Eye (tissue), 1 donor: ENCODE data around the gene TUSC2.

Experiments used
- DNase-seq: peaks from one replicate; pipeline ENCODE4 v3.0.0-alpha.2; 2015

The TUSC2 gene

GRCh38 chr3:50327943-50328691 lies at the start of gene TUSC2:
Gene TUSC2, minus strand, starts transcription at chr3:50328223. Its CDS starts 124 bp downstream, at chr3:50328099.
- DNase-seq: peak; percentile 99

GRCh38 chr3:50375258-50375931 lies 47.4 kb upstream of the TUSC2 start:
- DNase-seq: no peak

DNA sequence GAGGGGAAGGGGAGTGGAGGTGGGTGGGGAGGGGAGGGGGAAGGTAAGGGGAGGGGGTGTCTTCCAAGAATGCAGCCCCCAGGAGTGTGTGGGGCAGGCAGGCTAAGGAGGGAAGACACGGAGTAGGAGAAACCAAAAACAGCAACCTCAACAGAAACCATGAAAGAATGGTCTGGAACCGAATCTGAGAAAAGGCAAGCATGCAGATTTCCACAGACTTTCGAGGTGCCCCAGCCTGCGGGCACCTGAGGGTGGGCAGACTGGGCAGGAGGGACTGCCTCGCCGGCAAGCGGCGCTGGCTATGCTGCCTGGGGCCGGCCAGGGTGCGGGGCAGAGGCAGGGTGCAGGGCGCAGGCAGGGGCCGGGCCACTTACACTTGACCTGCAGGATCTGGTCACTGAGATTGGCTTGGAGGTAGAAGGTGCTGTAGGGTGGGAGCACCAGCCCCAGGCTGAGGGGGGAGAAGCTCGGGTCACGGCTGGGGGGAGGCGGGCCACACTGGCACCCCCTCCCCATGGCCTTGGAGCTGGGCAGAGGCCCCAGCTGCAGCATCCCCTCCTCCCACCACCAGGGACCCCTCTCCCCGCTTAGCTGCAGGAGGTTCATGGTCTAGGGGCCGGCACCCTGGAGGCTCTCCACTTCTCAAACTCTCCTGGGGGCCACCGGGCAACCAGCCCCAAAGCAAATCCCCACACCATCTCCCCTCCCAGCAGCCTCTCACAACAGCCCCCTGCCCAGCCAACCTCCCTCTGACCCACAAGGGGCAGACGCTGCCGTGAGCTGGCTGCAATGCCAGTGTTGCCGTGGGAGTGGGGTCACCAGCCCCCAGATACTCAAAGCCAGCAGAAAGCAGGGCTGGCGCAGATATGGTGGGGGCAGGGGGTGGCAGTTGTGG lies 46.6 kb upstream of the TUSC2 start:
- peak; percentile 37 for DNase-seq

DNA sequence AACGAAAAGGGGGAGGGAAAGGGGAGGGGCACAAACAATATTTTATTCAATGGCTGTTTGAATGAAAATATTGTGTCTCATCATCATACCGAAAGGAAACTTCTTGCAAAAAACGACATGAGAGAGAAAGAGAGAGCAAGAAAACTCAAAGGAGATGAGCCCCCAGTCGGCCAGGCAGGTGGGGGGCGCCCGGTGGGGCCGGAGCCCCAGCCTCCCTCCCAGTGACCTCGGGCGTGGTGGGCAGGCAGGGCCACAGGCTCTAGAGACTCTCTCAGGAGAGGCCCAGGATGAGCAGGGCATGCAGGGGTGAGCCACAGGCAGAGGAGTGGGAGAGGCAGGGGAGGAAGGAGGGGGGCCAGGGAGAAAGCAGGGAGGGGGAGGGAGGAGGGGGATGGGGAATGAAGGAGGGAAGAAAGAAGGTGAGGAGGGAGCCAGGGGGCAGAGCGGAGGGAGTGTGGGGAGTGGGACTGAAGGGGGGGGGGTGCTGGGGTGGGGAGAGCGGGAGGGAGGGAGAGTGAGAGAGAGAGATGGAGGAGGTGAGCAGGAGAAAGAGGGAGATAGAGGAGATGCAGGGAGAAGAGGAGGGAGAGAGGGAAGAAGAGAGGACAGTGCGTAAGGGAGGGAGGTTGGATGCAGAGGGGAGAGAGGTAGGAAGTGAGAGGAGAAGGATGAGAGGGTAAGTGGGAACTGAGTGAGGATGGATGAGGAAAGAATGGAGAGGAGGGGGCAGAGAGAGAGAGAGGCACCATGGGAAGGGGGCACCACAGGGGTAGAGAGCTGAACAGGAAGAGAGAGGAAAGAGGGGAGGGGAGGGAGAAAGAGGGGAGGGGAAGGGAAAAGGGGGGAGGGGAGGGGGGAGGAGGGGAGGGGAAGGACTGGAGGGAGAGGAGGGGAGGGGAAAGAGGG lies 45.4 kb upstream of the TUSC2 start:
- DNase-seq: peak; percentile 85

GRCh38 chr3:50372349-50372748 lies 44.3 kb upstream of the TUSC2 start:
- peak; percentile 68 for DNase-seq

DNA sequence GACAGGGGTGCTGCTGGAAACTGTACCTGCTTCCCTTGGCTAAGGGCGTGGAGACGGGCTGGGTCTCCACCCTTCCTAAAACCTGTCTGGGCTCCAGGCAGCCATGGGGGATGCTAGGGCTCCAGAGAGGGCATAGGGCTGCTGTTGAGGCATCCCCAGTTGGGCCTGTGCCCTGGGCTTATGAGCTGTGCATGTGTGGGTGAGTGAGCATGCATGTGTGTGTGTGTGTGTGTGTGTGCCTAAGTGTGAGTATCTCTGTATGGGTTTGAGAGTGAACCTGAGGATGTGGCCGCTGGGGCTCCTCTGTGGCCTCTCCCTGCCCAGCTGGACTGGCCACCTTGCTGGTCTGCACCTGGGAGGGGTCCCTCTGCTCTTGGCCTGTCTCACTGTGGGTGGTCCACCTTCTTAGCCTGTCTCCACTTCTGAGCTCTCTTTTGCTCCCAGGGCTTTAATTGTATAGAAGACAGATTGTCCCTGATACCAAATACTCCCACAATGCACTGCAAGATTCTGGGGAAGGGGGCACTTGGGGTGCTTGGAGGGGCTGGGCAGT lies 43.2 kb upstream of the TUSC2 start:
- peak; percentile 55 for DNase-seq

DNA sequence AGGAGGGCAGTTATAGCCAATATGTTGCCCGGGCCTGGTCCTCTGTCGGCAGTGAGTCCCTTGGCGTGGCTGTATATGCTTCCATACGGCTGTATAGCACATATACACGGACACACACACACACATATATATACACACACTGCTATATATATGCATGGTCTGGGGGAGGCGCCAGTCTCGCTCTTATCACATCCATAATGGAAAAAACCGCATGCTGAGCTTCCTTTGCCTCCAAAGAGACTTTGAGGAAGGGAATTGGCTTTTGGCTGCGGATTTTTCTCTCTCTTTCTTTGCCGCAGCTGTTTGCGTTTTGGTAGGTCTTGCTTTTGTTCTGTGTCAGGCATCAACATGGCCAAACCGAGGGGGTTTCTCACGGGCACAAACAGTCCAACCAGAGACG lies 42.6 kb upstream of the TUSC2 start:
- DNase-seq: peak; percentile 80

DNA sequence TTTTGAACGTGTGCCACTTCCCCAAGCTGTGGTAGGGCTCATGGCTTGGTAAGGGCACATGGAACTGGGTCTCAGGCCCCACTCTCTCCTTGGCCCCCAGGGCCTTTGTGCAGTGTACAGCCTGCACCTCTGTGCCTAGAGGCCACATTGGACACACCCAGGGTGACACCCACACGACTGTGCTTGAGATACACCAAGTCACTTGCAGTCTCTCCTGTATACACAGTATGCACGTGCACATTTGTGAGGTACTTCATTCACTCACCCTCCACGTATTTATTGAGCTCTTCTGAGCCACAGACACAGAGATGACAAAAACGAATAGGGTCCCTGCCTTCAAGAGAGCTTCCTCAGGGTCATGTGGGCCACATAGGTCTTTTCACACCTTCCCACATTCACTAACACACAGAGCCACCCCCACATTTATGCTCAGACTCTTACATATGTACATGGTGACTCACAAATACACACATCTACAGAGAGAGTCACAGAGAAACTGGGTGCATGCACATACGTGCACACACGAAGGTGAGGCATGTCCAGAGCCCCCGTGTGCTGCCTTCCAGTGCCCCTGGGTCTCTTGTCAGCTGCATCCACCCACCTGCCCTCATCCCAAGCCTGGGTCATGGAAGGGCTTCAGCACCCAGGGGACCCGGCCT lies 41.1 kb upstream of the TUSC2 start:
- DNase-seq: no peak

- no peak for DNase-seq
Observed at GRCh38 chr3:50365842-50366220, 37.8 kb upstream of the TUSC2 start.

GRCh38 chr3:50365080-50365841 lies 37.2 kb upstream of the TUSC2 start:
- peak; percentile 88 for DNase-seq

DNA sequence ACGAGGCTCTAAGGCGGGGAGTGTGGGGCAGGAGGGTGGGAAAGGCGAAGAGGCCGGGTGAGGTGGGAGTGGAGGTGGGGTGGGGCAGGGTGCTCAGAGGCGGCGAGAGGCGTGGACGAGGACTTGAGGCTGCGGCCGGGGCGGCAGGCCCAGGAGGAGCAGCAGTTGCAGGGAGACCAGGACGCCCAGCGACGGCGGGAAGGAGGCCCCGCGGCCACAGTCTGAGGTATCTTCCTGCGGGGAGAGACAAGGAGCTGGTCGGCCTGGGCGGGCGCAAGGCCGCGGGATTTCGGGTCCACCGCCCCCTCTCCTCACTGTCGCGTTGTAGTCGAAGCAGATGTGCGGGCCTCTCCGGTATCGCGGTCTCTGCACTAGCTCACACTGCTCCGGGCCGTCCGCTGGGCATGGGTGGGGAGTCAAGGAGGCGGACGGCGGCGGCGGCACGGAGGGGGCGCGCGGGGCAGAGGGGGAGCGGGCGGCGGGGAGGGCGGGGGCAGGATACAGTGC lies 36.6 kb upstream of the TUSC2 start:
- peak; percentile 79 for DNase-seq

- DNase-seq: no peak
Observed at GRCh38 chr3:50359760-50360110, 31.7 kb upstream of the TUSC2 start.

GRCh38 chr3:50358911-50359759 lies 31.1 kb upstream of the TUSC2 start, which contains the start of gene TMEM115:
Gene TMEM115, minus strand, starts transcription at chr3:50359521. Its CDS starts 458 bp downstream, at chr3:50359063.
- DNase-seq: peak; percentile 99

DNA sequence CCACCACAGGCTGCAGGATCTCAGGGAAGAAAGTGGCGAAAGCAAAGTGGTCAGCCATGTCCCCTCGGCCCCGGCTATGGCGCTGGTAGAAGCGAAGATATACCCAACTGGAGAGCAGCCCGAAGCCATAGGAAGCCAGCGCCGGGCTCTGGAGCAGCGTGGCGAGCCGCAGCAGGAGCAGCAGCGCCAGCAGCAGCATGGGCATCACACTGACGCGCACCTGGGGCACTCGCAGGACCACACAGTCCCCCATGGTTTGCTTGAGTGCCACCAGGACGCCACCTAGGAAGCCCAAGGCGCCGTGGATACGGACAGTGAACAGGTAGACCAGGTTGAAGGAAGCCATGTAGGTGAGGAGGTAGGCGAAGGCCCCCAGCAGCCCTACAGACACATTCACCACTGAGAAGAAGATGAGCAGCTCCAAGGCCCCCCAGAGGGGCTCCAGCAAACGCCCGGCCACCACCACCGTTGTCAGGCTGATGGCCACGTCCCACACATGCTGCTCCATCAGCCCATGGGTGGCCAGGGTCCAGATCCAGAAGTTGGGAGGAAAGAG lies 30.4 kb upstream of the TUSC2 start:
- DNase-seq: peak; percentile 0

GRCh38 chr3:50357481-50357880 lies 29.5 kb upstream of the TUSC2 start:
- DNase-seq: no peak

- no peak for DNase-seq
Observed at GRCh38 chr3:50356553-50356952, 28.5 kb upstream of the TUSC2 start.

GRCh38 chr3:50355829-50356552 lies 28.0 kb upstream of the TUSC2 start:
- no peak for DNase-seq

- DNase-seq: no peak
Observed at GRCh38 chr3:50354850-50355249, 26.8 kb upstream of the TUSC2 start.
